ENCODE results near the gene NUDT16.

DNA sequence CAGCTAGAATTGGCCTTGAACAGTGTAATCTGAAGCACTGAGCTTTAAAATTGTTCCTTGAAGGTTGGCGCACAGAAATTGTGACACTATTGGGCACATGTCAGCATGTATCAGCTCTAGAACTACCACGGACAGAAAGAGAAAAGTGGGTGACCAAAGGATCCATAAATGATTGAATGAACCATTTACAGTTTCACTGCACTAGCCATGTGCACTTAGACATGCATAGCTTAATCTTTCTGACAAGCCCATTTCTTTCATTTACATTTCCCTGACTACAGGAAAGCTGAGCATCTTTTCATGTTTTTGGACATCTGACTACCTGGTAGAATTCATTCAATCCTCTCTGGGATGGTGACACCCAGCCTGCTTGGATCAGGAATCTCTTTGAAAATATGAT is 36.2 kb downstream of the NUDT16 start:
- TF ChIP-seq, protein P1, sequence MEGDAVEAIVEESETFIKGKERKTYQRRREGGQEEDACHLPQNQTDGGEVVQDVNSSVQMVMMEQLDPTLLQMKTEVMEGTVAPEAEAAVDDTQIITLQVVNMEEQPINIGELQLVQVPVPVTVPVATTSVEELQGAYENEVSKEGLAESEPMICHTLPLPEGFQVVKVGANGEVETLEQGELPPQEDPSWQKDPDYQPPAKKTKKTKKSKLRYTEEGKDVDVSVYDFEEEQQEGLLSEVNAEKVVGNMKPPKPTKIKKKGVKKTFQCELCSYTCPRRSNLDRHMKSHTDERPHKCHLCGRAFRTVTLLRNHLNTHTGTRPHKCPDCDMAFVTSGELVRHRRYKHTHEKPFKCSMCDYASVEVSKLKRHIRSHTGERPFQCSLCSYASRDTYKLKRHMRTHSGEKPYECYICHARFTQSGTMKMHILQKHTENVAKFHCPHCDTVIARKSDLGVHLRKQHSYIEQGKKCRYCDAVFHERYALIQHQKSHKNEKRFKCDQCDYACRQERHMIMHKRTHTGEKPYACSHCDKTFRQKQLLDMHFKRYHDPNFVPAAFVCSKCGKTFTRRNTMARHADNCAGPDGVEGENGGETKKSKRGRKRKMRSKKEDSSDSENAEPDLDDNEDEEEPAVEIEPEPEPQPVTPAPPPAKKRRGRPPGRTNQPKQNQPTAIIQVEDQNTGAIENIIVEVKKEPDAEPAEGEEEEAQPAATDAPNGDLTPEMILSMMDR (conservative IDR thresholded peaks at IDR 0.05 in 1 of 2, IDR thresholded peaks at IDR 0.05 in 1 of 2; ENCODE audit: extremely low read depth in 1 of 2, insufficient read depth in 1 of 2, low read depth in 1 of 2, low read length in 2 of 2), result no peak
- TF ChIP-seq EZH2 (IDR thresholded peaks at IDR 0.05; ENCODE audit: borderline replicate concordance, low read length), result no peak

Measured in mammary epithelial cell (primary cell).